SIG-M5 (cell line): Measurements from ENCODE around the gene VSTM1.
"Not testable (repeated sequence)": the region's sequence is repeated elsewhere in the genome, so short reads cannot be mapped to it uniquely, and the experiment has no call there.

ENCODE experiments used
- DNase-seq: peaks from one replicate; lab custom pipeline; 2025; lab: John Stamatoyannopoulos, UW

The VSTM1 gene, protein sequence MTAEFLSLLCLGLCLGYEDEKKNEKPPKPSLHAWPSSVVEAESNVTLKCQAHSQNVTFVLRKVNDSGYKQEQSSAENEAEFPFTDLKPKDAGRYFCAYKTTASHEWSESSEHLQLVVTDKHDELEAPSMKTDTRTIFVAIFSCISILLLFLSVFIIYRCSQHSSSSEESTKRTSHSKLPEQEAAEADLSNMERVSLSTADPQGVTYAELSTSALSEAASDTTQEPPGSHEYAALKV

DNA sequence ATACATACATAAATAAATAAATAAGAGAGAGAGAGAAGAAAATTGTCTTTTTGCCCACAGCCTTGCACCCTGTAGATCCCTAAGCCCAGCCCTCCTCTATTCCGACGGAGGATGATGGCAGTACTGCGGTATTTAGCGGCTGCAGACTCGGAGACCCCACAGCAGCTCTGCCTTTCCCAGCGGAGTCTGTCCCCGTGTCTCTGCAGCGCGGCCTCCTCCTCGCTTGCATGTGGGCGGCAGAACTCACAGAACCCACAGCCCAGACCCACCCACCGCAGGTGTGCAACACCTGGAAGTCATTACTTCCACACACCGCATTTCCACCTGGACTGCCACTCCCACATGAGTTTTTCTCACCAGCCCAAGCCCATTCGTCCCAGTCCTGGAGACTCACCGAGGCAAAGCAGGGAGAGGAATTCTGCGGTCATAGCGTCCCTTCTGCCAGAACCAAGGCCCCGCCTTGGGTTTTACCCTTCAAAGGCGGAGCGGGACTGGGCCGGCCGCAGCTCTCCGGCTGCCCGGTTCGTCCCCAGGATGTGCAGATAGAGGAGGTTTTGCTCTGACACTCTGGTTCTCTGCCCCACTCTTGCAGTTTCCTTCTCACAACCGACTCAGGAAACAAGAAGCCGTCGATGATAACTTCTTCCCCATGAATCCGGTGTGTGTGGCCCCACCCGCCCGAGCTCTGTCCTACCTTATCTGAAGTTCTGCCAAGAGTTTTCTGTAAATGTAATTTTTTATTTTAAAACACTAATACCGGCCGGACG lies at the start of gene VSTM1:
Gene VSTM1 (minus strand): TSS at position 548 of the 767 bp plus-strand sequence. CDS start 120 bp downstream, at position 428.
- no peak for DNase-seq

DNA sequence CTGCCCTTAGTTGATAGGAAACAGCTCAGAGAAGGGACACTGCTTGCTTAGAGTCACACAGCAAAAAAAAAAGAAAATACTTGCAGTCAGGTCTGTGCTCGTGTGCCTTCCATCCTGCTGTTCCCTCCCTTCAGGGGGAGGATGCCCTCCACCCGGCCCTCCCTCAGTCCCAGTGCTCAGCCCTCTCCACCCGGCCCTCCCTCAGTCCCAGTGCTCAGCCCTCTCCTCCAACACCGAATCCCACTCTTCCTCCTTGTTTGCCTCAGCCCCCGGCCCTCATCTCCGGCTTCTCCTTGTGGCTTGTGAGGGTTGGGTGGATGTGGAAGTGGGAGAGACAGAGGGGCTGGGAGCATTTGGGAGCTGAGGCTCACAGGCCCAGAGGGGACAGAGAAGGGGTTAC lies 46.0 kb upstream of the VSTM1 start:
- no peak for DNase-seq

DNA sequence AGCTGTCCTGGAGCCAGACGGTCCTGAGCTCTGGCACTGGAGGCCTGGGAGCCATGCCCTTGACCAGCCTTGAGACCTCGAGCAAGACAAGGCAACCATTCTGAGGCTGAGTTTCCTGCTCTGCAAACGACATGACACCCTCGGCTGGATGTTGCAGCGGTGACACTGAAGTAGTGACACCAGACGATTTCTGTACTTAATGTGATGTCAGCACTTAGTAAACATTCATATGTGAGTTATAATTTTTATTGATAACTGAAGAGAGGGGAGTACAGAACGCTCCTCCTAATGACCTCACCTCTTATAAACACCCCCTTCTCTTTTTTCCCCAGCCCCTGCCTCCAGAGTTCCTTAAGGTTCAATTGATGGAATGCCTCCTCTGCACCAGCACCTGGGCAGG lies 44.8 kb upstream of the VSTM1 start:
- no peak for DNase-seq

DNA sequence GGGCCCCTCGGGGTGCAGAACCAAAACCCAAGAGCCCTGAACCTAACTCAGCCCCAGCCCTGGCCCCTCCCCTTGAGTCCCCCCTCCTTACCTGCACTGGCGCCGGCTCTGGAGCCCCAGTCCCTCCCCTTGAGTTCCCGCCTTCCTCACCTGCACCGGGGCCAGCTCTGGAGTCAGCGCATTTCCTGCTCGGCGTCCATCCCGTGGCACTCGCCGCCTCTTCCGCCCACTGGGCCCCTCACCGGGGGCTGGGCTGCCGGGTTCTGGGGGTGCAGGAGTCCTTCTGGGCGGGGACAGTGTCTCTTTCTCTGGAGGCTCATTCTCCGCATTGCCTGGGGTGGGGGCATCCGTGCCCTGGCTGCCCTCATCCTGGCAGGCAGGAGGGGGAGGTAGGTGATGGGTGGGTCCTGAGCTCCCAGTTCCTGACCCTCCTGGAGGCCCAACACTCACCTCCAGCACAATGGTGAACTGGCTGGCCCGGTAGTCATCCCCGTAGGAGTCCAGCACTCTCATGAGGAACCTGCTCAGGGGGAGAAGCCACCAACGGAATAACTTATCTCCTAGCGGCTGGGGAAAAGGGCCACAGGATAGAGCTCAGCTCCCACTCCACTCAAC lies 44.3 kb upstream of the VSTM1 start:
- no peak for DNase-seq

DNA sequence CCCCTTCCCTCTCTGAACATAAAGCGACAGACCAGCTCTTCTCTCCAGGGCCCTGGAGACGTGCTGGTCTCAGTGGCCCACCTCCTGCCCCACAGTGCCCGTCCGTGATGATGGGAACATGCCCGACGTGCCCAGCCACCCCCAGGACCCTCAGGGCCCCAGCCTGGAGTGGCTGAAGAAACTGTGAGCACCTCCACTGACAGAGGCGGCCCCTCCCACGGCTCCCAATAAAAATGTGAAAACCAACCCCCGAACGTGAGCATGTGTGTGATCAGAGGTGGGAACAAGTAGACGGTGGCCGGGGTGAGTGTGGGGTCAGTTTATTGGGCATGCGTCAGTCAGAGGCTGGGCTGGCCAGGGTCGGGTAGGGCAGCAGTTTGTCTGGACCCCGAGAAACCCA lies 43.0 kb upstream of the VSTM1 start:
- no peak for DNase-seq

DNA sequence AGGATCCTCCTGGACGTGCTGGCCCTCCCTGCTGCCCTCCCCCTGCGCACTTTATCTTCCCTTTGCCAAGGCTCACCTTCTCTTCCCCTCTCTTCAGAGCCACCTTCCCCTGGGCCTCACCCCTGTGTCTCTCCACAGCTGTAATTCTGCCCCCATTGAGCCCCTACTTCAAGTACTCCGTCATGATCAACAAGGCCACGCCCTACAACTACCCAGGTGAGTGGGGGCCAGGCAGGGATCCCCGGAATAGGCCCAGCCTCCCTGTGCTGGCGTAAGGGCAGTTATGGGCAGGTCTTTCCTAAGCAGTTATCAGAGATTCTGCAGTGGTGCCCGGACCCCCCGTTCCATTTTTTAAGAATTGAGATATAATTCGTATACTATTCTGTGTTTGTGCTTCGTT lies 42.1 kb upstream of the VSTM1 start:
- no peak for DNase-seq

DNA sequence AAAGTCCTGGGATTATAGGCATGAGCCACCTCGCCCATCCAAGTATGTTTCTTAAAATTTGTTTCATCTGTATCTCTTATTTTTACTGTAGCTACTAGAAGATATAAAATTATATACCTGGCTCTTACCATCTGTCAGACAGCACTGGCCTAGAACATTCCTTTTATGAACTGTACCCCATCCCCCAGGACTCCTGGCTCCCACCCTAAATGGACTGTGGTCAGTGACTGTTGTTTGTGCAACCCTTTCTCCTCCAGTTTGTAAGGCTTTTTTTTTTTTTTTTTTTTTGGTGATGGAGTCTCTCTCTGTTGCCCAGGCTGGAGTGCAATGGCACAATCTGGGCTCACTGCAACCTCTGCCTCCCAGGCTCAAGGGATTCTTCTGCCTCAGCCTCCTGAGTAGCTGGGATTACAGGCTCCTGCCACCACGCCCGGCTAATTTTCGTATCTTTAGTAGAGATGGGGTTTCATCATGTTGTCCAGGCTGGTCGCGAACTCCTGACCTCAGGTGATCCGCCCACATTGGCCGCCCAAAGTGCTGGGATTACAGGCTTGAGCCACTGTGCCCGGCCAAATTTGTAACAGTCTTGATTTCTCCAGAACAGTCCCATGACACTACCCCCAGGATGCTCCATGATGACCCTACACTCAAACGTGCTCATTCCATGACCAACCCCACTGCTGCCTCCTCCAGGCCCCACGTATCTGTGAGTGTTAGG lies 41.5 kb upstream of the VSTM1 start:
- no peak for DNase-seq

DNA sequence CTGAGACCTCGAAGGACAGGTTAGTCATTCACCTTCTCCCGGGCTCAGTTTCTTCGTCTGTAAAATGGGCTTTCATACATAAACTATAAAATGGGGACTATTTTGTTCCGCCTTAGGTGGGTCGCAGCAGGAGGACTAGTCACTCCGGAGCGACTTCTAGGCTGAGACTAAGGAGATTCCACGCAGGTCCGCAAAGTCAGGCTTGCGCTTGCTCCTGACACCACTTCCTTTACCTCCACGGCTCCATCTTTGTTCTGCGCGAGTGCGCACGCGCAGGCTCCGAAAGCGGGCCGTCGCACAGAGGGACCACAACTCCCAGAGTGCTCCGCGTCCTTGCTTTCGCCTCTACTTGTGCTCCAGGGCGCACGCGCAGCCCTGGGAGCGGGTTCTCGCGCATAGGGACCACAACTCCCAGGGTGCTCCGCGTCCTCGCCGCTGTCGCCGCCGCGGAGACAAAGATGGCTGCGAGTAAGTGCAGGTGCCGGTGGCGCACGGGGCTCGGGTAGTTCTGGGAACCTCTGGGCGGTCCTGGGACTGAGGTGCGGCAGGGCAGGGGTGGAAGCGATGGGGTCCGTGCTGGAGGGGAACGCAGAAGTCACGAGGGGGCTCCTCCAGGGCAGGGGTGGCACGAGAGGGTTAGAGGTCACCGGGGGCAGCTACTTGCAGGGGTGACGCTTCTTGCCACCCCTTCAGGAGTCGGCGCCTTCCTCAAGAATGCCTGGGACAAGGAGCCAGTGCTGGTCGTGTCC lies 38.9 kb upstream of the VSTM1 start, which contains the start of gene NDUFA3:
Gene NDUFA3 (plus strand): TSS at position 435 of the 749 bp plus-strand sequence. CDS start 24 bp downstream, at position 459.
- DNase-seq, result peak; percentile 71

DNA sequence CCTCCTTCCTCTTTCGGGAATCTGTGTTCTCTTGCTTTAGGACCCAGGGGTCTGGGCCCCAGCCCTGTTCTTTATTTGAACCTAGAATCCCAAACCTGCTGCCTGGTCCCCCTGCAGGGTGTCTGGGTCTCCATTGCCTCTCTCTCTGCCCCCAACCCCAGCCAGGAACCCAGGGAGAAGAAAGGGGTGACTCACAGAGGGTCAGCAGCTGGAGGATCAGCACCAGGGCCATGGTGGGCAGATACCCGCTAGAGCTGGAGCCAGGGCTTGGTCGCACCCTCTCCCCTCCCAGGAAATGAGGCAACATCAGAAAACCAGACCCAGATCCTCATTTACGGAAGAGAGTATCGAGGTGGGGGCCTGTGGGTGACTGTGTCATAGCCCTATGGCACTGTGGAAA lies 36.9 kb upstream of the VSTM1 start, which contains the start of gene OSCAR:
Gene OSCAR (minus strand): TSS at position 243 of the 400 bp plus-strand sequence. CDS start 11 bp downstream, at position 232.
- DNase-seq, result peak; percentile 74

DNA sequence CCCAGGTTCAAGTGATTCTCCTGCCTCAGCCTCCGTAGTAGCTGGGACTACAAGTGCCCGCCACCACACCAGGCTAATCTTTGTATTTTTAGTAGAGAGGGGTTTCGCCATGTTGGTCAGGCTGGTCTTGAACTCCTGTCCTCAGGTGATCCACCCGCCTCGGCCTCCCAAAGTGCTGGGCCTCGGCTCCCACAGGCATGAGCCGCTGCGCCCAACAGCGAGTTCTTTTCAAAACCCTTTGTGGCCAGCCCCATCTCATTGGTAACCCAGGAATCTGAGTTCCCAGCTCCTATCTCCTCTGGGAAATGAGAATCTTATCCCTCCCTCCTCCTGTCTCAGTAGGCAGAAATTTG lies 36.2 kb upstream of the VSTM1 start:
- not testable (repeated sequence) for DNase-seq

DNA sequence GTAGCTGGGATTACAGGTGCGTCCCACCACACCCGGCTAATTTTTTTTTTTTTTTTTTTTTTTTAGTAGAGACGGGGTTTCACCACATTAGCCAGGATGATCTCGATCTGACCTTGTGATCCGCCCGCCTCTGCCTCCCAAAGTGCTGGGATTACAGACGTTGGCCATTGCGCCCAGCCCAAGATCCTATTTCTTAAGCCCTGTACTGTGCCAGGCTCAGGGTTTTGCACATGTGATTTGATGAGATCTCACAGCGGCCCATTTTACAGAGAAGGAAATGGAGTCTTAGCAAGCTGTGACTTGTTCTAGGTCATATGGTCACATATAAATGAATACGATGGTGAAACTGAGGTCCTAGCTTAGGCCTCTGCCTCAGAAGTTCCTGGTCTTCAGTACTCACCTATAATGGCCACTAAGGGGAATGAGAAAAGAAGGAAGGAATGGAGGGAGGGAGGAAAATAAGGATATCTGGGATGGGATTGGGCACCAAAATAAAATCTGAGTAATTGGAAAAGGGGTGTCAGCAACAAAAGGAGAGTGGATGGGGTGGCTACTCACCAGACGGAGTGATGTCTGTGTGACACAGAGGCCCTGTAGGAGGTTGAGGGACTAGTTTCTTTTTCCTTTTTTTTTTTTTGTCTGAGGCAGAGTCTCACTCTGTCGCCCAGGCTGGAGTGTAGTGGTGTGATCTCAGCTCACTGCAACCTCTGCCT lies 35.6 kb upstream of the VSTM1 start:
- DNase-seq, result no peak

DNA sequence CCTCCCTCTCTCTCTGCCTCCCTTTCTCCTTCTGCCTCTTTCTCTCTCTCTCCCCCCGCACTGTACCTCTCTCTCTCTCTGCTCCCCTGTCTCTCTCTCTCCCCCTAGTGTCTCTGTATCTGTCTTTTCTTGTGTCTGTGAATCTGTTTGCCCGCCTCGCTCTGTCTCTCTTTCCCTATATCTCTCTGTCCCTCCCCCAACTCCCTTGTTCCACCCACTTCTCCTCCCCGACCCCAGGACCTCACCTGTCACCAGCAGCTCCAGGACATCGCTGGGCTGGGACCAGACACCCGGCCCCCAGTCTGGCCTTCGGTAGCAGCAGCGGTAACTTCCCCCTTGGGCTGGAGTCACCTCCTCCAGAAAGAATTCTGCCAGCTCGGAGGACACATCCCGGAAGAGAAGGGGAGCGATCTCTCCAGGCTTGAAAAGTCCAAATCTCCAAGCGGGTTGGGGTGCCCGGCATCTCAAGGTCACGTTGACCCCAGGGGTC lies 33.0 kb upstream of the VSTM1 start:
- no peak for DNase-seq

DNA sequence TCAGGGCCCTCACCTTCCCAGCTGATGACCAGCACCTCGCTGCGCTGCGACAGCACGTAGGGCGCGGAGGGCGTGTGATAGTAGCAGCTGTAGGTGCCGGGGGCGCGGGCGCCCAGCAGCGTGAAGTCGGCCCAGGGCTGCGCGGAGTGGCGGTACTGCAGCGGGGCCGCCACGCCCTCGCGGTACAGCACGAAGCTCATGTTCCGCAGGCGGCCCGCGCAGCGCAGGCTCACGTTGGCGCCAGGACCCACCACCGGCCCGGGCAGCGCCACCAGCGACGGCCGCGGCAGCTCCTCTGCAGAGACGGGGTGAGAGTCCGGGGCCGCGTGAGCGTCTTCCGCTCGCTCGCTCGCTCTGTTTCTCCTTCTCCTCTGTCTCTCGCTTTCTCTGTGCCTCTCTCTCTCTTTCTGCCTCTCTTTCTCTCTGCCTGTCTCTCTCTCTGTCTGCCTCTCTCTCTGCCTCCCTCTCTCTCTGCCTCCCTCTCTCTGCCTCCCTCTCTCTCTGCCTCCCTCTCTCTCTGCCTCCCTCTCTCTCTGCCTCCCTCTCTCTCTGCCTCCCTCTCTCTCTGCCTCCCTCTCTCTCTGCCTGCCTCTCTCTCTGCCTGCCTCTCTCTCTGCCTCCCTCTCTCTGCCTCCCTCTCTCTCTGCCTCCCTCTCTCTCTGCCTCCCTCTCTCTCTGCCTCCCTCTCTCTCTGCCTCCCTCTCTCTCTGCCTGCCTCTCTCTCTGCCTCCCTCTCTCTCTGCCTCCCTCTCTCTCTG lies 32.3 kb upstream of the VSTM1 start:
- not testable (repeated sequence) for DNase-seq

DNA sequence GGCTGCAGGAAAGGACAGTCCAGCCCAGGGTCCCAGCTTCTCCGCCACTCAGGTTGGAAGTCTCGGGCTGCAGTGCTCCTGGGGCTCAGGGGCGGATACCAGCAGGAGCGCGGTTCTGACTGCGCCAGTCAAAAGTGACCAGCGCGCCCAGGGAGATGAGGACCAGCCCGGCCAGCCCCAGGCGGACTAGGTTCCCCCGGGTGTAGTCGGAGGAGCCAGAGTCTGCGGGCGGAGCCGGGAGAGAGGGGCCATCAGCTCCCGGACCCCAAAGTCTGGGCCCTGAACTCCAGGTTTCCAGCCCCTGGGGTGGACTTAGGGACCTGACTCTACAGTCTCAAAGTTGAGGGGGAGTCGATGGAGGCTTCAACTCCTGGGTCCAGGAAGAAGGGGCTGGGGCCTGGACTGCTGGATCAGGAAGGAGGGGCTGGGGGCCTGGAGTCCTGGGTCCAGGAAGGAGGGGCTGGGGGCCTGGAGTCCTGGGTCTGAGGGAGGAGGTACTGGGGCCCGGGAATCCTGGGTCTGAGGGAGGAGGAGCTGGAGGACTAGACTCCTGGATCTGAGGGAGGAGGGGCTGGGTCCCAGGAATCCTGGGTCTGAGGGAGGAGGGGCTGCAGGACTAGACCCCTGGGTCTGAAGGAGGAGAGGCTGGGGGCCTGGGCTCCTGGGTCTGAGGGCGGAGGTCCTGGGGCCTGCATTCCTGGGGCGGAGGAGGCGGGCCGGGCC lies 31.6 kb upstream of the VSTM1 start:
- DNase-seq, result no peak

DNA sequence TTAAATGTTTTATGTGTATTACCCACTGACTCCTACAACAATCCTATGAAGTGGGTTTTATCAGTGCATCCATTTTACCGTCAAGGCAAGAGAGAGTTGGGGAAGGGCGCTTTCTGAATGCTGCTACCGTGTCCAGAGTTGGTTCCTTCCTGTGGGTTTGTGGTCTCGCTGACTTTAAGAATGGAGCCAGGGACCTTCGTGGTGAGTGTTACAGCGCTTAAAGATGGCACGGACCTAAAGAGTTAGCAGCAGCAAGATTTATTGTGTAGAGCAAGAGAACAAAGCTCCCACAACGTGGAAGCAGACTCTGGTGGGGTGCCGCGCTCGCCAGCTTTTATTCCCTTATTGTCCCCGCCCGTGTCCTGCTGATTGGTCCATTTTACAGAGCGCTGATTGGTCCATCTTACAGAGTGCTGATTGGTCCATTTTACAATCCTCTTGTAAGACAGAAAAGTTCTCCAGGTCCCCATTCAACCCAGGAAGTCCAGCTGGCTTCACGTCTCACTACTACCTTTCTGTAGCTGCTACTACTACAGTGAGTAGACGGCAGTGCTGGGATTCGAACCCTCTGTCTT lies 30.8 kb upstream of the VSTM1 start:
- no peak for DNase-seq

DNA sequence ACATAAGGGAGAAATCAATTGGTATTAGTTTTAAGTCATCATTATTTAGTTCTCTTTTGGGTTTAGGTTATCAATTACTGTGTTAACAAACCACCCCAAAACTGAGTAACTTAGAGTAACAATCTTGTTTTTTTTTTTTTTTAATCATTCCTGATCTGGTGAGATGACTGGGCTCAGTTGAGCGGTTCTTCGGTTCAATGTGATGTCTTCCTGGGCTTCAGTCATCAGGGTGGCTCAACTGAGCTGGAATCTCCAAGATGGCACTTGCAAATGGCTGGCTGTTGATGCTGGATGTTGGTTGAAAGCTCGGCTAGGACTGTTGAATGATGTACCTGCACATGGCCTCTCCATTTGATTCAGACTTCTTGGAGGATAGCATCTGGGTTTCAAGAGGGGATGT lies 20.7 kb upstream of the VSTM1 start:
- DNase-seq, result no peak

DNA sequence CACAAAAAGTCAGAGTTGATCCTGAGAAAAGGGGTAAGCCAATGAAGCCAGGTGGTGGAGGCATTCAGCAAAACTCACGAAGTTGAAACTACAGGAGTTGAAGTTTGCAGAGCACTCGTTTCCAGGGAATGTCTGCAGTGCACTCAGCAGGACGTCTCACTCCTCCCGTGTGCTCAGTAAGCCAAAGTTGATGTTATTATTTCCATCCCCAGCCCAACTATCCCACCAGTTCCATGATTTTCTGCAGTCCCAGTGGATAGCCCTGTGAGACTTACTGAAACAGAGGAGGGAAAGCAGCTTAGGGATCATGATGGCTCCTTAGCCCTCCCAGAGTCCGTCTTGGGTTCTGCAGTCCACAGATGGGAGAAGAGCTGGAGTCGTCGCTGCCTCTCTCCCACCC lies 17.3 kb upstream of the VSTM1 start, which contains the start of gene TARM1:
Gene TARM1 (minus strand): TSS at position 334 of the 400 bp plus-strand sequence. CDS start 25 bp downstream, at position 309.
- no peak for DNase-seq

DNA sequence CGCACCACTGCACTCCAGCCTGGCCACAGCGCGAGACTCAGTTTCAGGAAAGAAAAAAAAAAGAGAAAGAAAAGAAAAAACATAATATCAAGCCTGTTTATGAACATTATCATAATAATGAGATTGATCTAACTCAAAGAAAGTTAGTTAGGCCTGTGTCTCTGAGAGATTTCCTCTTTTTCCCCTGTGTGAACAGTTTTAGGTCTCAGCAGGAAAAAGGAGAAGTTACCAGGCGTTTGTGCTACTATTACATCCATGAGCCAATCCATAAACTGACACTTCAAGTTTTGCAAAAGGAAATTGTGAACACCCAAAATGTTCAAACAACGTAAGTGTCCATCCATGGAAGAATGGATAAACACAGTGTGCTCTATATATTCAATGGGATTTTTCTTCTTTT lies 13.6 kb upstream of the VSTM1 start:
- peak; percentile 23 for DNase-seq

DNA sequence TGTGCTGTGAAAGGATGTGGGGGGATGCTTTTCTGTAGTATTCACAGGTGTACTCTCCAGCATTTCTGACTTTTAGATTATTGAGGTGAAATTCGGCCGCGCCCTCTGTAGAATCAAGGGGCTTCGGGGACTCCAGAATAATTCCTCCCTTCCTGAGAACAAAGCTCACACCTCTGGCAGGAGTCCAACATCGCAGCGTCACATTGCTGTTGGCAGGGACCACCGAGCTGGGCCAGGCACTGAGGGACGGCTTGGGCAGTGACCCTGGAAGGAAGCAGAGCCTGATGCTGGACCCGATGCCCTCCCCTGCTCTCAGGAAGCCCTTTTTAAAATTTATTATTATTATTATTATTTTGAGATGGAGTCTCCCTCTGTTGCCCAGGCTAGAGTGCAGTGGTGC lies 11.2 kb upstream of the VSTM1 start:
- no peak for DNase-seq
